GM21825 (cell line): ENCODE results near the gene WFDC9.
"Not testable (repeated sequence)": the region's sequence is repeated elsewhere in the genome, so short reads cannot be mapped to it uniquely, and the experiment has no call there.

Experiments
- ATAC-seq: cut with Tn5 transposase; IDR thresholded peaks from one replicate; pipeline ENCODE4 v1.9.1; 2021; ENCODE audit warnings: mild to moderate bottlenecking, moderate library complexity; ENCODE audit not compliant: unreplicated experiment

The WFDC9 gene

GRCh38 chr20:45593498-45593897, 37.6 kb downstream of the WFDC9 start:
- no peak for ATAC-seq

GRCh38 chr20:45592574-45593189, 38.4 kb downstream of the WFDC9 start:
- ATAC-seq = no peak

GRCh38 chr20:45589725-45590124, 41.4 kb downstream of the WFDC9 start:
- no peak for ATAC-seq

- ATAC-seq = no peak
These were observed 42.3 kb downstream of the WFDC9 start for GRCh38 chr20:45588800-45589199.

GRCh38 chr20:45585986-45586385, 45.1 kb downstream of the WFDC9 start:
- ATAC-seq = not testable (repeated sequence)

DNA sequence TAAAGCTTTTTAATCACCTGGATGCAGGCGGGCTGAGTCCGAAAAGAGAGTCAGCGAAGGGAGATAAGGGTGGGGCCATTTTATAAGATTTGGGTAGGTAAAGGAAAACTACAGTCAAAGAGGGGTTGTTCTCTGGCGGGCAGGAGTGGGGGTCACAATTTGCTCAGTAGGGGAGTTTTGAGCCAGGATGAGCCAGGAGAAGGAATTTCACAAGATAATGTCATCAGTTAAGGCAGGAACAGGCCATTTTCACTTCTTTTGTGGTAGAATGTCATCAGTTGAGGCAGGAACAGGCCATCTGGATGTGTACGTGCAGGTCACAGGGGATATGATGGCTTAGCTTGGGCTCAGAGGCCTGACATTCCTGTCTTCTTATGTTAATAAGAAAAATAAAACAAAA, 46.8 kb downstream of the WFDC9 start:
- not testable (repeated sequence) for ATAC-seq

DNA sequence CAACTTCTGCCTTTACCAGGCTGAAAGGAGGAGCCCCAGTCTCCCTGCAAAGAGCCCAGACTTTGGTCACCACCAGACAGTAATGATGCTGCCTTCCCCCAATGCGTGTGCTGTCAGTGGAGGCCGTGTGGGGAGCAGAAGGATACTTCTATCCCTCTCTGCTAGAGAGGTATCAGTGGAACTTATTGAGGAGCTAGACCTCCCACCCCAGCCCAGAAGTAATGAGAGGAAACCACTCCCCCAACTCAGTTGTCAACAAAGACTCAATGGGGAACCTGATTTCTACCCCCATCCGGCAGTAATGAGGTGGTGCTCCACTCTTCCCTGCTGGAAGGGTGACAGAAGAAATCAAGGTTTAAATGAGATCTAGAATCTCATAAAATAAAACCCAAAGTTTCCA, 47.6 kb downstream of the WFDC9 start:
- ATAC-seq = no peak

GRCh38 chr20:45581702-45582101, 49.4 kb downstream of the WFDC9 start:
- no peak for ATAC-seq

DNA sequence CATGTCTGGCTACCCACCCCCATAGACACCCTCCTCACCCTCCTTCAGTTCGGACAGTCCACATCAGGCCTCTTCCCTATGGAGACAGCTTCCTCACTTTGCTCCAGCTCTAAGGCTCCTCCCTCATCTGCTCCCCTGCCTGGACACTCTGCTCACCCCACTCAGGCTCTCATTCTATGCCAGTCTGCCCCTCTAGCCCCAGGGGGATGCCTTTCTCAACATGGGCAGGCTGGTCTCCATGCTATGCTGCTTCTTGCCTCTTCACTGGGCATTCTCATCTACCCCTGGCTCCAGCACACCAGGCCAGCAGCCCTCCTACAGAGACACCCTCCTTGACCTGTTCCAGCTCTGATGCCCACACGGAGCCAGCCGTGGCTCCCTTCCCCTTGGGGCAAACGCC, 51.9 kb downstream of the WFDC9 start, which contains the start of gene WFDC8:
Gene WFDC8 (minus strand): TSS at position 101 of the 400 bp plus-strand sequence. CDS start 37 bp downstream, at position 64.
- no peak for ATAC-seq

DNA sequence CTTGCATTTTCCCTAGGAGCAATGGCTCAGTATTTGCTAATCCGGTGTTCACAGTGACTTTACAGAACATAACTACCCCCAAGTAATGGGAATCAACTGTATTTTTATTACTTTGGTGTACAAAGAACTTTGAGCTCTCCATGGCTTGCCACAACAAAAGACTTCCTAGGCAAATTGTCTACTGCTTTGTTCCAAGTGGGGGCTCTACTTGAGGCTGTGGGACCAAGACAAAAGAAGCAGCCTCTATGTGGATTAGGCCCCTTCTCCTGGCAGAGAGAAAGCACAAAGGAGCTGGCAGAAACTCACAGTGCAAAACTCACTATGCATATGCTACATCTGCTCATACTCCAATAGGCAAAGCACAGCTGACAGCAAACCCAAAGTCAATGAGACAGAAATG, 52.9 kb downstream of the WFDC9 start:
- no peak for ATAC-seq

- no peak for ATAC-seq
These were observed 54.1 kb downstream of the WFDC9 start for GRCh38 chr20:45576995-45577394.

- no peak for ATAC-seq
These were observed 55.2 kb downstream of the WFDC9 start for GRCh38 chr20:45575931-45576330.

GRCh38 chr20:45569650-45570049, 61.4 kb downstream of the WFDC9 start:
- ATAC-seq = not testable (repeated sequence)

- ATAC-seq = no peak
These were observed 66.3 kb downstream of the WFDC9 start for GRCh38 chr20:45564760-45565276.
